GM21825 (cell line): ENCODE data around the gene ARVCF.
"Not testable (repeated sequence)": the region's sequence is repeated elsewhere in the genome, so short reads cannot be mapped to it uniquely, and the experiment has no call there.

Experiments used
- ATAC-seq: cut with Tn5 transposase; IDR thresholded peaks from one replicate; pipeline ENCODE4 v1.9.1; 2021; ENCODE audit warnings: mild to moderate bottlenecking, moderate library complexity; ENCODE audit not compliant: unreplicated experiment

Gene ARVCF

GRCh38 chr22:19941365-19942082 lies 75.1 kb downstream of the ARVCF start, which contains the start of the genes COMT and TXNRD2:
Gene COMT (plus strand): TSS chr22:19941772. CDS start chr22:19962527, 20,755 bp downstream.
Gene TXNRD2 (minus strand): TSS chr22:19941818. CDS start chr22:19941803, 15 bp downstream.
- peak; percentile 54 for ATAC-seq

GRCh38 chr22:19940536-19941364 lies 75.9 kb downstream of the ARVCF start:
- ATAC-seq: no peak

- ATAC-seq: no peak
These were observed 78.8 kb downstream of the ARVCF start for GRCh38 chr22:19937616-19938473.

GRCh38 chr22:19936513-19936912 lies 80.1 kb downstream of the ARVCF start:
- no peak for ATAC-seq

GRCh38 chr22:19935123-19935718 lies 81.4 kb downstream of the ARVCF start:
- not testable (repeated sequence) for ATAC-seq

GRCh38 chr22:19933341-19934241 lies 83.0 kb downstream of the ARVCF start:
- ATAC-seq: no peak

DNA sequence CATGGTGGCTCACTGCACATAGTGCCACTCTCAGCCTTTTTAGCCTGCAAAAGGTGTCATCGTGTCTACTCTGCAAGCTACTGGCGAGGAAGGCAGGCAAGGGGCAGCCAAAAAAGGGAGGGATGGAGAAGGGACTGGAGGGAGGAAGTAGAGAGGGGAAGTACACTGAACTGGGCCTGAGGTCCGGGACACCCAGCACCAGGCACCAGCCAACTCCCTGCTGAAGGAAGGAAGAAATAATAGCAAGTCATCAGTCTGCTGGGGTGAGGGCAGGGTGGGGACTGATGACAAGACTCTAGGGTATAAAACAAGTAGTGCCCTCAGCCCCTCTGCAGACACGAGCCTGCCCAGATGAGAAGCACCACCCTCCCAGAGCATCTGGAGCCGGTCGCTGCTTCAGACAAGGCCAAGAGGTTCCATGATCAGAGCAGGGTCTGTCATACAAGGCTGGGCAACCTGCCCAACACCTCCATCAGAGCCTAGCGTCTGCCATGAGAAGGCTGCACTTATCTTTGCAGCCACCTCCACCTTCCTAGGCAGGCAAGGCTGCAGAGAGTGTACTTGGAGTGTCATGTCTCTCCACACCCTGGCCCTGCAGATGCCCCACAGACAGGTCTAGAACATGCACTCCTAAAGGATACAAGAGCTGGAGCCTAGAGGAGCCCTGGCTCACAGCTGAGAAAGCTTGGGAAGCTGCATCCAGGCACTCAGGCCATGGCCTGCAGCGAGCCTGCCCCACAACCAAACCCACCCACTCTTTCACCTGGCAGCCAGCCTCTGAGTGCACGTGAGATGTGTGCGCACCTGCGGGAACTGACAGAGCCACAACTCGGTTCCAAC lies 84.0 kb downstream of the ARVCF start:
- no peak for ATAC-seq

GRCh38 chr22:19931514-19931913 lies 85.1 kb downstream of the ARVCF start:
- ATAC-seq: no peak

- ATAC-seq: no peak
These were observed 85.8 kb downstream of the ARVCF start for GRCh38 chr22:19930551-19931486.

DNA sequence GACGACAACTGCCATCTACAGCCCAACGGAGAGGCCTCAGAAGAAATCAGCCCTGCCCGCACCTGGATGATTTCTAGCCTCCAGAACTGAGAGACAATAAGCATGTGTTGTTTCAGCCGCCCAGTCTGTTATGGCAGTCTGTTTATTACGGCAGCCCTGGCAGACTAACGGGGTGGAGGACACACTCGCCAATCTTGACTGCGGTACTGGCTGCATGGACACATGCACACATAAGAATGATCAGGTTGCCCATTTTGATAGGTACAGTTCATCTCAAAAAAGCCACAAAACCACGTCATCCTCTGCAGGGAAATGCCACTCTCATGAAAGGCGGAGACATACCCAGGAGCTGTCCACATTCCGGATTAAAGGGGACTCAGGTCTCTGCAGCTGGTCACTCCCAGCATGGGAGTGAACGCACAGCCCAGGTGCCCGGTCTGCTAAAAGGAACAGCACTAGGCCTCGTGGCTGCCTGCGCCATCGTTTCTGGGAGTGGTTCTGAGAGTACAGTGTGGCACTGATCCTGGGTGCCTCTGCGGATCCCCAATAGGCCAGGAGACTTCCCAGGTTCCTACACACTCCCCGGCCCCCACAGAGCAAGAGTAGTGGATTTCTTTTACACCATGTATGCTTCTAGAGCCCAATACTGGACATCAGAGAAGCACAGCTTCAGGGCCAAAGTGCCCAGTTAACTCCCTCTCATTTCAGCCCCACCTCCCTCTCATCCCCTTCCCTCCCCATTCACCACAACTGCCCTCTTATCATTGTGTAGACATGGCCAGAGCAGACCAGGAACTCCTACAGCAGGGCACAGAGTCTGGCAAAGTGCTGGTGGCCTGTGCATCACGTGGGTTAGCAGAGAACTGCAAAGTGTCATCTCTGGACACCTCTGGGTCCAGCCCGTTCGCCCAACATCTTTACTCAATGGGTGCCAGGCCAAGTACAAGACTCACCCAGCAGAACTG lies 86.8 kb downstream of the ARVCF start:
- ATAC-seq: no peak

GRCh38 chr22:19928207-19928606 lies 88.4 kb downstream of the ARVCF start:
- ATAC-seq: no peak

DNA sequence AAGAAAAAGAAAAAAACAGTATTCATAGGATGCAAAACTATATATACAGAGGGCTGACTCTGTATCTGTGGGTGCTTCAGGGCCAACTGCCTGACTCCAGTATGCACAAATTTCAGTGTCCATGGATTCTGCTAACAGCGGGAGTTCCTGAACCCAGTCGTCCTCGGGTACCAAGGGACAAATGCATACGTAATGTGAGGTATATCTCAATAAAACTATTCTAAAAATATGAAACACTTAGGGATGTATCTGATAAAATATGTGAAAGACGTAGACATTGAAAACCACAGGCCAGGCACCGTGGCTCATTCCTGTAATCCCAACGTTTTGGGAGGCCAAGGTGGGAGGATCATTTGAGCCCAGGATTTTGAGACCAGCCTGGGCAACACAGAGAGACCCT lies 88.9 kb downstream of the ARVCF start:
- ATAC-seq: no peak

DNA sequence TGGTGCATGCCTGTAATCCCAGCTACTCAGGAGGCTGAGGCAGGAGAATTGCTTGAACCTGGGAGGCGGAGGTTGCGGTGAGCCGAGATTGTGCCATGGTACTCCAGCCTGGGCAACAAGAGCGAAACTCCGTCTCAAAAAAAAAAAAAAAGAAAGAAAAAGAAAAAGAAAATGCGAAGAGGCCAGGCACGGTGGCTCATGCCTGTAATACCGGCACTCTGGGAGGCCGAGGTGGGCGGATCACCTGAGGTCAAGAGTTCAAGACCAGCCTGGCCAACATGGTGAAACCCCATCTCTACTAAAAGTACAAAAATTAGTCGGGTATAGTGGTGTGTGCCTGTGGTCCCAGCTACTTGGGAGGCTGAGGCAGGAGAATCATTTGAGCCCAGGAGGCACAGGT lies 90.6 kb downstream of the ARVCF start:
- not testable (repeated sequence) for ATAC-seq

GRCh38 chr22:19923914-19924513 lies 92.6 kb downstream of the ARVCF start:
- ATAC-seq: no peak

- ATAC-seq: no peak
These were observed 95.0 kb downstream of the ARVCF start for GRCh38 chr22:19921544-19922081.
